ENCODE data around the gene PLXNA4.

Gene PLXNA4

GRCh38 chr7:132544025-132544424 is 32.2 kb downstream of the PLXNA4 start:
- H3K4me3 ChIP-seq (ENCODE audit: low read depth, low read length): no peak overlapping the region
- no peak for DNase-seq (ENCODE audit: low read depth)
- TF ChIP-seq, protein P1, sequence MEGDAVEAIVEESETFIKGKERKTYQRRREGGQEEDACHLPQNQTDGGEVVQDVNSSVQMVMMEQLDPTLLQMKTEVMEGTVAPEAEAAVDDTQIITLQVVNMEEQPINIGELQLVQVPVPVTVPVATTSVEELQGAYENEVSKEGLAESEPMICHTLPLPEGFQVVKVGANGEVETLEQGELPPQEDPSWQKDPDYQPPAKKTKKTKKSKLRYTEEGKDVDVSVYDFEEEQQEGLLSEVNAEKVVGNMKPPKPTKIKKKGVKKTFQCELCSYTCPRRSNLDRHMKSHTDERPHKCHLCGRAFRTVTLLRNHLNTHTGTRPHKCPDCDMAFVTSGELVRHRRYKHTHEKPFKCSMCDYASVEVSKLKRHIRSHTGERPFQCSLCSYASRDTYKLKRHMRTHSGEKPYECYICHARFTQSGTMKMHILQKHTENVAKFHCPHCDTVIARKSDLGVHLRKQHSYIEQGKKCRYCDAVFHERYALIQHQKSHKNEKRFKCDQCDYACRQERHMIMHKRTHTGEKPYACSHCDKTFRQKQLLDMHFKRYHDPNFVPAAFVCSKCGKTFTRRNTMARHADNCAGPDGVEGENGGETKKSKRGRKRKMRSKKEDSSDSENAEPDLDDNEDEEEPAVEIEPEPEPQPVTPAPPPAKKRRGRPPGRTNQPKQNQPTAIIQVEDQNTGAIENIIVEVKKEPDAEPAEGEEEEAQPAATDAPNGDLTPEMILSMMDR (IDR thresholded peaks at IDR 0.05; ENCODE audit: low read depth, low read length): no peak
- TF ChIP-seq MYC (IDR thresholded peaks at IDR 0.05; ENCODE audit: low read depth, low read length): no peak

GRCh38 chr7:132542895-132543294 is 33.4 kb downstream of the PLXNA4 start:
- H3K4me3 ChIP-seq (ENCODE audit: low read depth, low read length): no peak overlapping the region

GRCh38 chr7:132541656-132542055 is 34.6 kb downstream of the PLXNA4 start:
- DNase-seq (ENCODE audit: low read depth): no peak
- no peak overlapping the region for H3K4me3 ChIP-seq (ENCODE audit: low read depth, low read length)
- TF ChIP-seq MYC (IDR thresholded peaks at IDR 0.05; ENCODE audit: low read depth, low read length) (no peak), POLR2A (IDR thresholded peaks at IDR 0.05; ENCODE audit: extremely low read depth, insufficient read length) (no peak)
- TF ChIP-seq, protein P1 (IDR thresholded peaks at IDR 0.05; ENCODE audit: low read depth, low read length): no peak
- TF ChIP-seq, protein P2, sequence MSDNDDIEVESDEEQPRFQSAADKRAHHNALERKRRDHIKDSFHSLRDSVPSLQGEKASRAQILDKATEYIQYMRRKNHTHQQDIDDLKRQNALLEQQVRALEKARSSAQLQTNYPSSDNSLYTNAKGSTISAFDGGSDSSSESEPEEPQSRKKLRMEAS (IDR thresholded peaks at IDR 0.05; ENCODE audit: low read depth, low read length): no peak

More at GRCh38 chr7:132542895-132543294, 33.4 kb downstream of the PLXNA4 start:
- no peak for TF ChIP-seq POLR2A (IDR thresholded peaks at IDR 0.05; ENCODE audit: extremely low read depth, insufficient read length)
- no peak for TF ChIP-seq MYC (IDR thresholded peaks at IDR 0.05; ENCODE audit: low read depth, low read length)
- no peak for DNase-seq (ENCODE audit: low read depth)

DNA sequence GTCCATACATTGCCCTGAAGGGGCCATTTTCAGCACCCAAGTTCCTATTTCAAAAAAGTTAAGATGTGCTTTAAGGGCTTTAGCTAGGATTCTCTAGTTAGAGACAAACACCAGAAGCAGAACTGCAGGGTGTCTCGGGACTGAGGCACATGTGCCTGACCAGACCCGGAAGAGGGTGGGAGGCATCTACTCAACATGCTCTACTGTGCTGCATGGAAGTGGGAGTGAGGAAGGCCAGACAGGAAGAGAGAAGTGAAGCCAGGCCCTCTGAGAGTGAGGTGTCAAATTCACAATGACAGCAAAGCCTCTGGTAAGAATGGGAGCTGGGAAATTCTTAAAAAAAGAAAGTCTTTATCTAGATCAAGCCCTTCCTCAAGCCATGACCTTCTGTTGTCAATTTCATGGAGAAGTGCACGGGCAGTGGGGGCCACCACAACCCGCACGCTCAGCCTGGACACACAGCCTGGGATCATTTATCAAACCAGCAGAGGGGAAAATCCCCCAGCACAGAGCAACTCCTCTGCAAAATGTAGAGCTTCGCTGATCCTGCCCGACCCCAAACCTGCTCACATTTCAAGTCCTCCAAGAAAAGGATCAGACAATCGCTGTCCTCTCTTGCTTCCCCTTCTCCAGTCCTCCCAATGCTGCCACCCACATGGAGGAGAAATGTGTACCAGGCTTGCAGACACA is 38.7 kb downstream of the PLXNA4 start:
- TF ChIP-seq, protein P1 (IDR thresholded peaks at IDR 0.05; ENCODE audit: low read depth, low read length): no peak
- no peak for TF ChIP-seq POLR2A (IDR thresholded peaks at IDR 0.05; ENCODE audit: extremely low read depth, insufficient read length)
- TF ChIP-seq, protein P2 (IDR thresholded peaks at IDR 0.05; ENCODE audit: low read depth, low read length): no peak
- no peak overlapping the region for H3K4me3 ChIP-seq (ENCODE audit: low read depth, low read length)
- DNase-seq (ENCODE audit: low read depth): no peak

DNA sequence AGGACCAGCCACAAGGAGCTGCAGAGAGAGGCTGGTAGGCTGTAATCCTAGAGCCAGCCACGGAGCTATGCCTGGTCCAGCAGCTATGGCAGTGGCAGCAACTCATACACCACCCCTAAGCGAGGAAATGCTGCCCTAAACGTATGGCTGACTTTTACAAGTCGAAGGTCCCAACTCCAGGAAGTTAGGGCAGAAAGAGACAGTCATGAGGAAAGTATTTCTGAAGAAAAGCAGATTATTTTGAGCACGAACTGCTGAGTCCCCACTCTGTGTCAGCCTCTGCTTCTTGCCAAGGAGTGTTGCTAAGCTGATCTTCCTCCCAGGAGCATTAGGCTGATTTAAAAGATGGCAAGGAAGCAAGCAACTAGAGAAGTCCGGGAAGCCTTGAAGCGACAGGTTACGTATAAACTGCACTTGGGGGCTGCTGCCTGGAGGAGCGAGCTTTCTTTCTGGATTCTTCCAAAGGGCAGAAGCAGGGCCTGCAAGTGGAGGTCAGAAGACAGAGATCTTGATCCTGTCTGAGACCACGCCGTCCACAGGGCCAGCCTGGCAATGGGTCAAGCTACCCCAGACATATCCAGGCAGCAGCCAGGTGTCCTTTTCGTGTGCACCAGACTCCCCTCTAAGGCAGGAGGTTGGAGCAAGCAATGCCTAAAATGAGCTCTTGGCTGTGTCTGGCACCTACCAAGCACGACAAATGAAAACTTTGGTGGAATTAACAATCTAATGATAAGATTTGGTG is 39.4 kb downstream of the PLXNA4 start:
- DNase-seq (ENCODE audit: low read depth): no peak
- no peak overlapping the region for H3K4me3 ChIP-seq (ENCODE audit: low read depth, low read length)
- no peak for TF ChIP-seq MYC (IDR thresholded peaks at IDR 0.05; ENCODE audit: low read depth, low read length)
- no peak for TF ChIP-seq POLR2A (IDR thresholded peaks at IDR 0.05; ENCODE audit: extremely low read depth, insufficient read length)
- TF ChIP-seq, protein P2 (IDR thresholded peaks at IDR 0.05; ENCODE audit: low read depth, low read length): no peak
- TF ChIP-seq, protein P1 (IDR thresholded peaks at IDR 0.05; ENCODE audit: low read depth, low read length): no peak

DNA sequence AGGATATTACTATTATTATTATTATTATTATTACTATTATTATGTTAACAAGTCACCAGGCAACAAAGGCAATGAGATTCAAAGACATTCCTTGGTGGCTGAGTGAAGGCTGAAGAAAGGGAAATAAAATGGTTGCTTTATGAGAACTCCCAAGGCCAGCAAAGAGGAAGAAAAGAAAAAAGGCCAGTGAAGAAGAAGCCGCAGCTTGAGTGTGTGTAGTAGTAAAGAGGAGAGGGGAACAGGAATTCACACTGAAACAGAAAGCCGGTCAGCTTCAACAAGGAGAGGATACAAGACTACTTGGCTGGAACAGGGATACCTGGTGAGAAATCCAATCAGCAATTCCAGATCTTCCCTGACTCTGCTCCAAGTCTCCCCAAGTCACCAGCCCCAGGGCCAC is 42.4 kb downstream of the PLXNA4 start:
- TF ChIP-seq, protein P1 (IDR thresholded peaks at IDR 0.05; ENCODE audit: low read depth, low read length): no peak
- TF ChIP-seq, protein P2 (IDR thresholded peaks at IDR 0.05; ENCODE audit: low read depth, low read length): no peak
- TF ChIP-seq POLR2A (IDR thresholded peaks at IDR 0.05; ENCODE audit: extremely low read depth, insufficient read length) (no peak), MYC (IDR thresholded peaks at IDR 0.05; ENCODE audit: low read depth, low read length) (no peak)
- DNase-seq (ENCODE audit: low read depth): no peak
- no peak overlapping the region for H3K4me3 ChIP-seq (ENCODE audit: low read depth, low read length)
